GM12891 (cell line): Measurements from ENCODE around the gene POGZ.
"Not testable (repeated sequence)": the region's sequence is repeated elsewhere in the genome, so short reads cannot be mapped to it uniquely, and the experiment has no call there.

ENCODE experiments used
- PAX5 ChIP-seq: IDR thresholded peaks from 2 replicates; pipeline ENCODE4 v1.6.1; 2011; ENCODE audit warnings: low read length, moderate library complexity, mild to moderate bottlenecking; ENCODE audit not compliant: insufficient read depth, severe bottlenecking
- POLR2A ChIP-seq: IDR thresholded peaks from 2 replicates; pipeline ENCODE4 v1.6.1; 2011; ENCODE audit warnings: low read depth, low read length, control low read depth
- POLR2AphosphoS5 ChIP-seq: IDR thresholded peaks from 2 replicates; pipeline ENCODE4 v1.6.1; 2011; ENCODE audit warnings: low read depth, low read length, control low read depth
- POU2F2 ChIP-seq: IDR thresholded peaks from 2 replicates; pipeline ENCODE4 v1.6.1; 2011; ENCODE audit warnings: low read depth, mild to moderate bottlenecking, control low read depth, low read length, moderate library complexity
- SPI1 ChIP-seq: IDR thresholded peaks from 2 replicates; pipeline ENCODE4 v1.6.1; 2011; ENCODE audit warnings: low read depth, low read length, control low read depth
- TAF1 ChIP-seq: IDR thresholded peaks from 2 replicates; pipeline ENCODE4 v1.6.1; 2011; ENCODE audit warnings: low read depth, low read length, control low read depth

DNA sequence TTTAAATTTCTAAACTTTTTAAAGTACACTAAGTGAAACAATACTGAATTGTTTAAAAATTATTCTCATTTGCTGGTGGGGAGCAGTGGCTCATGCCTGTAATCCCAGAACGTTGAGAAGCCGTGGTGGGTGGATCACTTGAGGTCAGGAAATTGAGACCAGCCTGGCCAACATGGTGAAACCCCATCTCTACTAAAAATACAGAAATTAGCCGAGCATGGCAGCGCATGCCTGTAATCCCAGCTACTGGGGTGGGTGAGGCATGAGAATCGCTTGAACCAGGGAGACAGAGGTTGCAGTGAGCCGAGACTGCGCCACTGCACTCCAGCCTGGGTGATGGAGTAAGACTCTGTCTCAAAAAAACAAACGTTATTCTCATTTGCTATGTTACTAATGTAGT, 21.9 kb downstream of the POGZ start:
- not testable (repeated sequence) for TF ChIP-seq TAF1, POU2F2, POLR2A, POLR2AphosphoS5, SPI1, PAX5
